ENCODE results near the gene PNKD.

PNKD gene

GRCh38 chr2:218345491-218346236, 75.3 kb downstream of the PNKD start:
- no peak for DNase-seq

- no peak for DNase-seq
Measured at GRCh38 chr2:218347172-218347571, 76.9 kb downstream of the PNKD start.

GRCh38 chr2:218354045-218354444, 83.7 kb downstream of the PNKD start:
- no peak for DNase-seq

- DNase-seq = no peak
Measured at GRCh38 chr2:218354850-218355443, 84.6 kb downstream of the PNKD start.

- DNase-seq = no peak
Measured at GRCh38 chr2:218357236-218358177, 87.2 kb downstream of the PNKD start.

GRCh38 chr2:218360453-218360852, 90.1 kb downstream of the PNKD start:
- DNase-seq = no peak

- no peak for DNase-seq
Measured at GRCh38 chr2:218362606-218363005, 92.3 kb downstream of the PNKD start.

- DNase-seq = no peak
Measured at GRCh38 chr2:218363736-218364135, 93.4 kb downstream of the PNKD start.

GRCh38 chr2:218364196-218364595, 93.9 kb downstream of the PNKD start:
- DNase-seq = no peak

- no peak for DNase-seq
Measured at GRCh38 chr2:218366621-218367414, 96.5 kb downstream of the PNKD start.

GRCh38 chr2:218367415-218368149, 97.3 kb downstream of the PNKD start:
- no peak for DNase-seq

GRCh38 chr2:218368150-218368528, 97.8 kb downstream of the PNKD start:
- no peak for DNase-seq

- DNase-seq = no peak
Measured at GRCh38 chr2:218368621-218369153, 98.4 kb downstream of the PNKD start.

- DNase-seq = no peak
Measured at GRCh38 chr2:218369330-218369729, 99.0 kb downstream of the PNKD start.

- DNase-seq = no peak
Measured at GRCh38 chr2:218370410-218371063, 100.2 kb downstream of the PNKD start.

- no peak for DNase-seq
Measured at GRCh38 chr2:218371983-218372350, 101.6 kb downstream of the PNKD start.

- DNase-seq = no peak
Measured at GRCh38 chr2:218374795-218375194, 104.5 kb downstream of the PNKD start.

GRCh38 chr2:218375212-218375611, 104.9 kb downstream of the PNKD start:
- no peak for DNase-seq

- no peak for DNase-seq
Measured at GRCh38 chr2:218378053-218378452, 107.7 kb downstream of the PNKD start.

- DNase-seq = no peak
Measured at GRCh38 chr2:218381916-218382366, 111.6 kb downstream of the PNKD start, which contains the start of gene SLC11A1. TSS of gene SLC11A1 (plus strand) at chr2:218382273. CDS start at chr2:218382369, 96 bp downstream.

GRCh38 chr2:218382785-218383184, 112.5 kb downstream of the PNKD start:
- DNase-seq = no peak

Data from NCI-H524 treated with DMSO at 0.1 percent for 48 hours (cell line).